Measurements from ENCODE around the gene SUCNR1. TPM values are rescaled to one million over a fixed set of nuclear protein-coding genes. Genes with fewer than 3 reads are reported as not detected.

SUCNR1 gene
- total RNA-seq, 1 experiment from 2014 or later = not detected

- Histone ChIP-seq H4K8ac (replicated peaks; ENCODE audit: insufficient read length, low read depth, low read length) (no peak overlapping the region), H2BK12ac (ENCODE audit: insufficient read length, low read depth, low read length) (no peak overlapping the region), H2AFZ (ENCODE audit: low read length) (no peak overlapping the region), H3K27me3 (ENCODE audit: insufficient read depth, low read length) (no peaks in the 10 kb centered on the region), H2BK15ac (ENCODE audit: low read depth, low read length) (no peak overlapping the region), H3T11ph (ENCODE audit: low read length) (no peak overlapping the region), H4K91ac (ENCODE audit: insufficient read length, low read depth, low read length) (no peak overlapping the region), H2BK20ac (ENCODE audit: low read depth, low read length, poor library complexity, severe bottlenecking) (no peak overlapping the region), H2BK120ac (ENCODE audit: low read depth, low read length, poor library complexity, severe bottlenecking) (no peak overlapping the region), H3K23ac (ENCODE audit: insufficient read length, low read depth, low read length) (no peak overlapping the region), H3K4ac (ENCODE audit: low read depth, low read length) (no peak overlapping the region), H3K4me2 (ENCODE audit: insufficient read depth, insufficient read length, low read length) (no peak overlapping the region), H3K79me2 (ENCODE audit: insufficient read depth, low read length) (no peaks in the 10 kb centered on the region), H3K79me1 (ENCODE audit: insufficient read depth, low read depth, low read length, poor library complexity, severe bottlenecking) (no peaks in the 10 kb centered on the region), H4K5ac (ENCODE audit: insufficient read length, low read depth, low read length) (no peak overlapping the region), H3K56ac (ENCODE audit: insufficient read length, low read depth, low read length) (no peak overlapping the region), H4K20me1 (ENCODE audit: control insufficient read depth, insufficient read depth, insufficient read length) (no peaks in the 10 kb centered on the region), H3K9ac (ENCODE audit: extremely low read depth, insufficient read length, low read length) (no peak overlapping the region), H3K14ac (ENCODE audit: insufficient read depth, low read length) (no peak overlapping the region), H3K27ac (ENCODE audit: insufficient read length, low read depth, low read length) (no peak overlapping the region), H3K4me1 (ENCODE audit: insufficient read depth, low read length) (0 out of 2 replicates have a peak, but pooled peaks cover 2% of the 10 kb centered on the region), H3K18ac (ENCODE audit: insufficient read length, low read depth, low read length) (no peak overlapping the region), H2AK5ac (ENCODE audit: insufficient read length, low read length) (no peak overlapping the region), H3K23me2 (ENCODE audit: insufficient read length, low read depth, low read length, poor library complexity, severe bottlenecking) (no peaks in the 10 kb centered on the region), H3K9me3 (ENCODE audit: control insufficient read depth, low read depth, low read length) (no peaks in the 10 kb centered on the region), H2BK5ac (ENCODE audit: insufficient read length, low read length) (no peak overlapping the region)
- no peaks in the 10 kb centered on the region for H3K36me3 Mint-ChIP-seq (ENCODE audit: insufficient read depth in 1 of 3, low read depth in 3 of 3)
- H3K27ac Mint-ChIP-seq = no peak overlapping the region
- H3K4me1 Mint-ChIP-seq = no peaks in the 10 kb centered on the region; a peak in 1 of 4 replicates
- no CpG with 5 or more reads among the region's 2 CpGs for WGBS (ENCODE audit: extremely low coverage, insufficient read length, low lambda C conversion rate)
- H3K27me3 Mint-ChIP-seq (ENCODE audit: low read depth) = no peaks in the 10 kb centered on the region
- H3K4me3 Mint-ChIP-seq = no peak overlapping the region
- no peak for DNase-seq
- TF ChIP-seq CTCF (conservative IDR thresholded peaks at IDR 0.05) = no peak
- no peaks in the 10 kb centered on the region for H3K9me3 Mint-ChIP-seq
These were observed 3.8 kb downstream of the SUCNR1 start for GRCh38 chr3:151877269-151877668.

Data from H9 (cell line).